ENCODE measurements around the gene ZZZ3. TPM values are rescaled to one million over a fixed set of nuclear protein-coding genes. Genes with fewer than 3 reads are reported as not detected.

The ZZZ3 gene
- total and polyA plus RNA-seq, 10 of the 15 experiments (the other 5 are each of a cell fraction or from before 2014, with no cell fraction given), result 10.5 to 44.1 (median 29.5) TPM

DNA sequence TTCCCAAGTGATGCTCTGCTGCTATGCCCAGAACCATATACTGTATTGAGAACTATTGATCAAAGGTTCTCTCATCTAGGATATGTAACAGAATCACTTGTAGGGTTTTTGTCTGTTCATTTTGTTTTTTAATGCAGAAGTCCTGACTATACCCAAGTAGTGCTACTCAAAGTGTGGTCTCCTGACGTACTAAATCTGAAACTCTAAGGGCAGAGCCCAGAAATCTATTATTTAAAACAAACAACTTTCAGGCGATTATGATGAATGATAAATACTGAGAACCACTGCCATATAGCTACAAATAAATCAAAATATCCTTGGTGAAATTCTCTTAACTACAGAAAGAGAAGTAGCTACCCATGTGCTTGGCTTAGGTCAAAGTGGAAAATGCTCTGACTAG is 10.1 kb downstream of the ZZZ3 start:
- Histone ChIP-seq H3K4me2 (ENCODE audit: control insufficient read depth, insufficient read depth) (peak overlapping the region; percentile 97), H3K79me2 (ENCODE audit: control insufficient read depth, insufficient read depth, low read length) (peaks cover 97% of the 10 kb centered on the region), H3K4me3 (peak overlapping the region; percentile 60), H3K27ac (ENCODE audit: control insufficient read depth, insufficient read depth) (peak overlapping the region; percentile 82), H3K27me3 (replicated peaks in 1 of 2; ENCODE audit: control insufficient read depth in 2 of 2, insufficient read depth in 2 of 2, low read length in 1 of 2) (no peaks in the 10 kb centered on the region), H4K20me1 (ENCODE audit: control insufficient read depth, insufficient read depth) (no peaks in the 10 kb centered on the region), H2AFZ (ENCODE audit: control insufficient read depth, low read depth, low read length) (no peak overlapping the region), H3K9ac (ENCODE audit: control insufficient read depth, insufficient read depth, low read length) (peak overlapping the region; percentile 15; the same call in 1 of the 2 replicates), H3K36me3 (ENCODE audit: control insufficient read depth in 2 of 2, insufficient read depth in 2 of 2, low read length in 1 of 2) (peaks cover 0 to 3% of the 10 kb centered on the region in 2 experiments; a peak in 1 of 4 replicates), H3K9me3 (replicated peaks; ENCODE audit: control insufficient read depth, insufficient read depth, low read length) (no peaks in the 10 kb centered on the region), H3K4me1 (ENCODE audit: control insufficient read depth, insufficient read depth, low read length) (peaks cover 25% of the 10 kb centered on the region)
- peak; percentile 66 for ATAC-seq
- ChIA-PET SMC1A (ENCODE audit: uncharacterized antibody, unreplicated experiment) (interaction anchor here (0.8 to 2.0 kb wide), 5 partner anchors 9 to 60 kb away, joined by 3 to 7 read pairs (median 4); no protein-coding TSS in a partner anchor), RAD21 (ENCODE audit: unreplicated experiment) (no interaction called here), CTCF (interaction anchor here (0.6 to 1.6 kb wide), 2 partner anchors 11 to 19 kb away, joined by 3 to 5 read pairs; partner anchors contain the start of gene ZZZ3), POLR2A (interaction anchor here (1.0 to 2.2 kb wide), 3 partner anchors 9 to 12 kb away, joined by 5 to 8 read pairs (median 7); partner anchors contain the start of gene ZZZ3)
- 21% methylated on average over 2 of the region's 2 CpGs for WGBS (ENCODE audit: insufficient coverage, insufficient replicate concordance, low lambda C conversion rate, missing lambda C conversion rate)
- BruUV-seq (replicated peaks), result no TSS peak
- 0 out of 2 replicates have a peak, but pooled peaks have one; percentile 17 for TF ChIP-seq ZNF217 (IDR thresholded peaks at IDR 0.05)
- TF ChIP-seq IKZF1 (conservative IDR thresholded peaks at IDR 0.05), result no peak
- TF ChIP-seq, protein P1, sequence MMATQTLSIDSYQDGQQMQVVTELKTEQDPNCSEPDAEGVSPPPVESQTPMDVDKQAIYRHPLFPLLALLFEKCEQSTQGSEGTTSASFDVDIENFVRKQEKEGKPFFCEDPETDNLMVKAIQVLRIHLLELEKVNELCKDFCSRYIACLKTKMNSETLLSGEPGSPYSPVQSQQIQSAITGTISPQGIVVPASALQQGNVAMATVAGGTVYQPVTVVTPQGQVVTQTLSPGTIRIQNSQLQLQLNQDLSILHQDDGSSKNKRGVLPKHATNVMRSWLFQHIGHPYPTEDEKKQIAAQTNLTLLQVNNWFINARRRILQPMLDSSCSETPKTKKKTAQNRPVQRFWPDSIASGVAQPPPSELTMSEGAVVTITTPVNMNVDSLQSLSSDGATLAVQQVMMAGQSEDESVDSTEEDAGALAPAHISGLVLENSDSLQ (IDR thresholded peaks at IDR 0.05), result peak; percentile 15; the same call in 1 of the 2 replicates
- no peak for TF ChIP-seq ZNF384 (IDR thresholded peaks at IDR 0.05; ENCODE audit: borderline replicate concordance, low read depth, low read length)
- intact Hi-C loops (cut with micrococcal nuclease; ENCODE audit: unreplicated experiment) (loop anchor here (5.0 kb wide), 1 partner anchor 955 kb away; no protein-coding TSS in a partner anchor), in situ Hi-C loops (cut with MboI) (no loop called here)
- no peak for DNase-seq (ENCODE audit: low read depth, low spot score)
- no peak for FAIRE-seq

DNA sequence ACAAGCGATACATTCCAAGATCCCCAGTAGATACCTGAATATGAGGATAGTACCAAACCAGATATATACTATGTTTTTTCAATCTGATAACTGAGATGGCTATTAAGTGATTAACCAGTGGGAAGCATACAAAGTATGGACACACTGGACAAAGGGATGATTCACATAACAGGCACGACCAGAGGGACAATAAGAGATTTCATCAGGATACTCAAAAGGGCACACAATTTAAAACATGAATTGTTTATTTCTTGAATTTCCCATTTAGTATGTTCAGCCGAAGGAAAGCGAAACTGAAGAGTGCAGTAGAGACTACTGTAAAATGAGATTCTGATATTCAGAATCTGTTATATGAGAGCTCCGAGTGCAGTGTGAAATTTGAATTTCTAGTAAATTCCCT is 10.6 kb downstream of the ZZZ3 start:
- RAD21 ChIA-PET (ENCODE audit: unreplicated experiment), result interaction anchor here (0.6 to 1.1 kb wide), 2 partner anchors 11 to 132 kb away, joined by 3 to 4 read pairs; no protein-coding TSS in a partner anchor

More for the DNA sequence above, 10.6 kb downstream of the ZZZ3 start:
- Histone ChIP-seq H3K27ac (ENCODE audit: control insufficient read depth, insufficient read depth) (peak overlapping the region; percentile 82), H3K27me3 (replicated peaks in 1 of 2; ENCODE audit: control insufficient read depth in 2 of 2, insufficient read depth in 2 of 2, low read length in 1 of 2) (no peaks in the 10 kb centered on the region), H3K36me3 (ENCODE audit: control insufficient read depth in 2 of 2, insufficient read depth in 2 of 2, low read length in 1 of 2) (peaks cover 0 to 3% of the 10 kb centered on the region in 2 experiments; a peak in 1 of 4 replicates), H3K79me2 (ENCODE audit: control insufficient read depth, insufficient read depth, low read length) (peaks cover 97% of the 10 kb centered on the region), H3K9ac (ENCODE audit: control insufficient read depth, insufficient read depth, low read length) (peak overlapping the region; percentile 15; the same call in 1 of the 2 replicates), H3K4me3 (peak overlapping the region; percentile 60), H3K9me3 (replicated peaks; ENCODE audit: control insufficient read depth, insufficient read depth, low read length) (no peaks in the 10 kb centered on the region), H3K4me1 (ENCODE audit: control insufficient read depth, insufficient read depth, low read length) (peaks cover 25% of the 10 kb centered on the region), H4K20me1 (ENCODE audit: control insufficient read depth, insufficient read depth) (no peaks in the 10 kb centered on the region), H2AFZ (ENCODE audit: control insufficient read depth, low read depth, low read length) (no peak overlapping the region), H3K4me2 (ENCODE audit: control insufficient read depth, insufficient read depth) (peak overlapping the region; percentile 97)
- in situ Hi-C loops (cut with MboI) (no loop called here), intact Hi-C loops (cut with micrococcal nuclease; ENCODE audit: unreplicated experiment) (loop anchor here (5.0 kb wide), 1 partner anchor 955 kb away; no protein-coding TSS in a partner anchor)
- FAIRE-seq, result no peak
- no peak for DNase-seq (ENCODE audit: low read depth, low spot score)
- SMC1A ChIA-PET (ENCODE audit: uncharacterized antibody, unreplicated experiment), result interaction anchor here (1.0 to 2.0 kb wide), 6 partner anchors 8 to 75 kb away, joined by 3 to 7 read pairs (median 4); no protein-coding TSS in a partner anchor
- CTCF ChIA-PET, result interaction anchor here (0.6 to 1.6 kb wide), 2 partner anchors 11 to 20 kb away, joined by 3 to 5 read pairs; partner anchors contain the start of gene ZZZ3
- TF ChIP-seq SREBF1 (IDR thresholded peaks at IDR 0.05; ENCODE audit: low read length), result no peak
- 0 out of 2 replicates have a peak, but pooled peaks have one; percentile 13 for TF ChIP-seq NFIC (IDR thresholded peaks at IDR 0.05; ENCODE audit: low read depth, low read length)
- BruUV-seq (replicated peaks), result no TSS peak
- WGBS (ENCODE audit: insufficient coverage, insufficient replicate concordance, low lambda C conversion rate, missing lambda C conversion rate), result 49% methylated on average over 5 of the region's 5 CpGs
- POLR2A ChIA-PET, result interaction anchor here (0.6 to 2.2 kb wide), 4 partner anchors 9 to 80 kb away, joined by 3 to 8 read pairs (median 6); partner anchors contain the start of gene ZZZ3
- peak; percentile 61 for ATAC-seq

Measured in GM12878 (cell line).